Fibroblast of lung (primary cell): ENCODE measurements around the gene C1orf122. TPM values are rescaled to one million over a fixed set of nuclear protein-coding genes. Genes with fewer than 3 reads are reported as not detected.

ENCODE experiments used
- DNase-seq, 2 donors: peaks; one replicate each; pipeline versions ENCODE4 v3.0.0 to v3.0.0-alpha.2; 2010; ENCODE audit warnings: low read depth in 2 of 2
- H2AFZ ChIP-seq: 2 replicates; pipeline ENCODE4 v1.5.1; 2012; ENCODE audit warnings: low read length, control low read depth, inconsistent platforms
- H3K27ac ChIP-seq: 2 replicates; pipeline ENCODE4 v1.5.1; 2011; ENCODE audit warnings: low read length, control low read depth; ENCODE audit not compliant: insufficient read depth
- H3K27me3 ChIP-seq: 2 replicates; pipeline ENCODE4 v1.5.1; 2011; ENCODE audit warnings: mild to moderate bottlenecking, low read length; ENCODE audit not compliant: control insufficient read depth, insufficient read depth
- H3K36me3 ChIP-seq: 2 replicates; pipeline ENCODE4 v1.5.1; 2011; ENCODE audit warnings: low read length; ENCODE audit not compliant: control insufficient read depth, insufficient read depth
- H3K4me1 ChIP-seq: 2 replicates; pipeline ENCODE4 v1.5.1; 2011; ENCODE audit warnings: low read length; ENCODE audit not compliant: control insufficient read depth, insufficient read depth; ENCODE audit errors: extremely low read depth
- H3K4me2 ChIP-seq: 2 replicates; pipeline ENCODE4 v1.5.1; 2011; ENCODE audit warnings: low read length, control low read depth; ENCODE audit not compliant: insufficient read depth; ENCODE audit errors: extremely low read depth
- H3K4me3 ChIP-seq, 4 experiments: fragments of 200-600 bp in 1 of 4; sonication (generic) in 1 of 4; replicated peaks in 1 of 4; 2 replicates each; pipeline ENCODE4 v1.5.1; 2011 to 2016; ENCODE audit warnings: low read length in 4 of 4, low read depth in 3 of 4, mild to moderate bottlenecking in 3 of 4, control low read depth in 2 of 4, inconsistent platforms in 1 of 4, mixed read lengths in 1 of 4; ENCODE audit not compliant: insufficient read depth in 1 of 4; ENCODE audit errors: control extremely low read depth in 1 of 4
- H3K79me2 ChIP-seq: 2 replicates; pipeline ENCODE4 v1.5.1; 2012; ENCODE audit warnings: mild to moderate bottlenecking, low read length, inconsistent platforms; ENCODE audit not compliant: control insufficient read depth, insufficient read depth
- H3K9ac ChIP-seq: 2 replicates; pipeline ENCODE4 v1.5.1; 2011; ENCODE audit warnings: mild to moderate bottlenecking, low read length, control low read depth; ENCODE audit not compliant: insufficient read depth
- H3K9me3 ChIP-seq: 2 replicates; pipeline ENCODE4 v1.5.1; 2012; ENCODE audit warnings: low read depth, low read length; ENCODE audit not compliant: control insufficient read depth, insufficient read depth
- H4K20me1 ChIP-seq: 2 replicates; pipeline ENCODE4 v1.5.1; 2011; ENCODE audit warnings: low read length; ENCODE audit not compliant: control insufficient read depth, insufficient read depth; ENCODE audit errors: extremely low read depth
- CTCF ChIP-seq, 2 donors: IDR thresholded peaks in 1 of 2; conservative IDR thresholded peaks in 1 of 2; 1 replicate in 1 of 2; 2 replicates in 1 of 2; pipeline ENCODE4 v1.5.1; 2011 to 2012; ENCODE audit warnings: low read length in 2 of 2, control low read depth in 1 of 2, inconsistent platforms in 1 of 2, low read depth in 1 of 2, mild to moderate bottlenecking in 1 of 2
- EZH2 ChIP-seq: IDR thresholded peaks from 2 replicates; pipeline ENCODE4 v1.5.1; 2012; ENCODE audit warnings: low read length, control low read depth, mild to moderate bottlenecking; ENCODE audit errors: missing control alignments
- polyA plus RNA-seq, 2 donors: library from polyadenylated mRNA; depleted of rRNA in 1 of 2; stranded (reverse) in 1 of 2; unstranded in 1 of 2; fragments of >200 nt; gene quantifications; 2 replicates each; pipeline ENCODE4 v1.2.1, GENCODE V29; 2011 to 2012; ENCODE audit warnings: missing spikeins in 1 of 2
- total RNA-seq: library from RNA; depleted of rRNA; stranded (reverse); fragments of >200 nt; gene quantifications from 2 replicates; pipeline ENCODE4 v1.2.1, GENCODE V29; 2014

The C1orf122 gene
- total and polyA plus RNA-seq, 2 donors (not counting 1 experiment from before 2014, with no cell fraction given): 14.8 to 28.1 TPM

- no peaks in the 10 kb centered on the region for H3K27me3 ChIP-seq
These were observed 5.2 kb upstream of the C1orf122 start for GRCh38 chr1:37802439-37802838.

GRCh38 chr1:37807220-37807554 lies 403 bp upstream of the C1orf122 start:
- Histone ChIP-seq H3K79me2 (peaks cover 22% of the 10 kb centered on the region), H3K9me3 (no peaks in the 10 kb centered on the region), H2AFZ (no peak overlapping the region), H3K9ac (peak overlapping the region; percentile 76), H3K36me3 (peaks cover 17% of the 10 kb centered on the region), H3K27ac (peak overlapping the region; percentile 81), H3K4me1 (peaks cover 14% of the 10 kb centered on the region), H3K4me2 (peak overlapping the region; percentile 92), H3K27me3 (no peaks in the 10 kb centered on the region), H4K20me1 (no peaks in the 10 kb centered on the region), H3K4me3 (peak overlapping the region; percentile 55 to 95 (median 87))
- no peak for DNase-seq
- TF ChIP-seq CTCF (conservative IDR thresholded peaks at IDR 0.05 in 1 of 2, IDR thresholded peaks at IDR 0.05 in 1 of 2; ENCODE audit: low read depth in 1 of 2, low read length in 2 of 2) (no peak), EZH2 (no peak)

More at GRCh38 chr1:37802439-37802838, 5.2 kb upstream of the C1orf122 start:
- TF ChIP-seq EZH2 (no peak), CTCF (conservative IDR thresholded peaks at IDR 0.05 in 1 of 2, IDR thresholded peaks at IDR 0.05 in 1 of 2; ENCODE audit: low read depth in 1 of 2, low read length in 2 of 2) (no peak)
- no peak for DNase-seq
- no peak overlapping the region for H3K27ac ChIP-seq
- peaks cover 4% of the 10 kb centered on the region for H3K4me1 ChIP-seq
- H3K9ac ChIP-seq: no peak overlapping the region
- no peaks in the 10 kb centered on the region for H4K20me1 ChIP-seq
- H3K36me3 ChIP-seq: peaks cover 17% of the 10 kb centered on the region
- H2AFZ ChIP-seq: no peak overlapping the region
- no peak overlapping the region for H3K4me2 ChIP-seq
- H3K79me2 ChIP-seq: peaks cover 15% of the 10 kb centered on the region
- H3K4me3 ChIP-seq: no peak overlapping the region
- H3K9me3 ChIP-seq: no peaks in the 10 kb centered on the region

GRCh38 chr1:37808369-37809319 lies 1.1 kb downstream of the C1orf122 start:
- TF ChIP-seq CTCF (conservative IDR thresholded peaks at IDR 0.05 in 1 of 2, IDR thresholded peaks at IDR 0.05 in 1 of 2; ENCODE audit: low read depth in 1 of 2, low read length in 2 of 2) (peak in 1 of 2 donors; percentile 2), EZH2 (no peak)
- H3K27me3 ChIP-seq: no peaks in the 10 kb centered on the region
- peaks cover 14% of the 10 kb centered on the region for H3K4me1 ChIP-seq
- H3K9ac ChIP-seq: peak overlapping the region; percentile 76
- peak; percentile 77 to 79 for DNase-seq
- peaks cover 22% of the 10 kb centered on the region for H3K79me2 ChIP-seq
- peak overlapping the region; percentile 81 to 95 (median 84) for H3K4me3 ChIP-seq
- no peaks in the 10 kb centered on the region for H3K9me3 ChIP-seq
- H2AFZ ChIP-seq: peak overlapping the region; percentile 24
- H3K4me2 ChIP-seq: peak overlapping the region; percentile 97
- peaks cover 15% of the 10 kb centered on the region for H3K36me3 ChIP-seq
- H3K27ac ChIP-seq: peak overlapping the region; percentile 81
- no peaks in the 10 kb centered on the region for H4K20me1 ChIP-seq
